ENCODE measurements around the gene TLDC2.

DNA sequence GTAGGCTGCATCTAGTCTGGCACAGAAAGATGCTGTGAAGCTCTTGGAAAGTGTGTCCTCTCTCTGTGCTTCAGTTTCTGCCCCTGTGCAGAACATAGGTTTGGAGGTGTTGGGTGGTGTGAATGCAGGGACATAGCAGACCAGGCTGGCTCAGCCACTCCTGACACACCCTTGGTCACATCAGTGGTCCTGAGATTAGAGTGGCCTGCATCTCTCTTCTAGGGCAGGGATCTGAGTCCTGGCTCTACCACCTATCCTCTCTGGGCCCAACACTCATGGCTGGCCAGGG lies 10.1 kb upstream of the TLDC2 start:
- TF ChIP-seq, protein P1, sequence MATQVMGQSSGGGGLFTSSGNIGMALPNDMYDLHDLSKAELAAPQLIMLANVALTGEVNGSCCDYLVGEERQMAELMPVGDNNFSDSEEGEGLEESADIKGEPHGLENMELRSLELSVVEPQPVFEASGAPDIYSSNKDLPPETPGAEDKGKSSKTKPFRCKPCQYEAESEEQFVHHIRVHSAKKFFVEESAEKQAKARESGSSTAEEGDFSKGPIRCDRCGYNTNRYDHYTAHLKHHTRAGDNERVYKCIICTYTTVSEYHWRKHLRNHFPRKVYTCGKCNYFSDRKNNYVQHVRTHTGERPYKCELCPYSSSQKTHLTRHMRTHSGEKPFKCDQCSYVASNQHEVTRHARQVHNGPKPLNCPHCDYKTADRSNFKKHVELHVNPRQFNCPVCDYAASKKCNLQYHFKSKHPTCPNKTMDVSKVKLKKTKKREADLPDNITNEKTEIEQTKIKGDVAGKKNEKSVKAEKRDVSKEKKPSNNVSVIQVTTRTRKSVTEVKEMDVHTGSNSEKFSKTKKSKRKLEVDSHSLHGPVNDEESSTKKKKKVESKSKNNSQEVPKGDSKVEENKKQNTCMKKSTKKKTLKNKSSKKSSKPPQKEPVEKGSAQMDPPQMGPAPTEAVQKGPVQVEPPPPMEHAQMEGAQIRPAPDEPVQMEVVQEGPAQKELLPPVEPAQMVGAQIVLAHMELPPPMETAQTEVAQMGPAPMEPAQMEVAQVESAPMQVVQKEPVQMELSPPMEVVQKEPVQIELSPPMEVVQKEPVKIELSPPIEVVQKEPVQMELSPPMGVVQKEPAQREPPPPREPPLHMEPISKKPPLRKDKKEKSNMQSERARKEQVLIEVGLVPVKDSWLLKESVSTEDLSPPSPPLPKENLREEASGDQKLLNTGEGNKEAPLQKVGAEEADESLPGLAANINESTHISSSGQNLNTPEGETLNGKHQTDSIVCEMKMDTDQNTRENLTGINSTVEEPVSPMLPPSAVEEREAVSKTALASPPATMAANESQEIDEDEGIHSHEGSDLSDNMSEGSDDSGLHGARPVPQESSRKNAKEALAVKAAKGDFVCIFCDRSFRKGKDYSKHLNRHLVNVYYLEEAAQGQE (IDR thresholded peaks at IDR 0.05; ENCODE audit: borderline replicate concordance) = no peak
- TF ChIP-seq SMC3 (conservative IDR thresholded peaks at IDR 0.05; ENCODE audit: poor library complexity) = no peak
- TF ChIP-seq, protein P2, sequence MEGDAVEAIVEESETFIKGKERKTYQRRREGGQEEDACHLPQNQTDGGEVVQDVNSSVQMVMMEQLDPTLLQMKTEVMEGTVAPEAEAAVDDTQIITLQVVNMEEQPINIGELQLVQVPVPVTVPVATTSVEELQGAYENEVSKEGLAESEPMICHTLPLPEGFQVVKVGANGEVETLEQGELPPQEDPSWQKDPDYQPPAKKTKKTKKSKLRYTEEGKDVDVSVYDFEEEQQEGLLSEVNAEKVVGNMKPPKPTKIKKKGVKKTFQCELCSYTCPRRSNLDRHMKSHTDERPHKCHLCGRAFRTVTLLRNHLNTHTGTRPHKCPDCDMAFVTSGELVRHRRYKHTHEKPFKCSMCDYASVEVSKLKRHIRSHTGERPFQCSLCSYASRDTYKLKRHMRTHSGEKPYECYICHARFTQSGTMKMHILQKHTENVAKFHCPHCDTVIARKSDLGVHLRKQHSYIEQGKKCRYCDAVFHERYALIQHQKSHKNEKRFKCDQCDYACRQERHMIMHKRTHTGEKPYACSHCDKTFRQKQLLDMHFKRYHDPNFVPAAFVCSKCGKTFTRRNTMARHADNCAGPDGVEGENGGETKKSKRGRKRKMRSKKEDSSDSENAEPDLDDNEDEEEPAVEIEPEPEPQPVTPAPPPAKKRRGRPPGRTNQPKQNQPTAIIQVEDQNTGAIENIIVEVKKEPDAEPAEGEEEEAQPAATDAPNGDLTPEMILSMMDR (IDR thresholded peaks at IDR 0.05; ENCODE audit: poor library complexity, severe bottlenecking) = no peak

Measured in neural cell (in vitro differentiated cells).